Activated T-cell treated with anti-CD3 and anti-CD28 coated beads, Interleukin-2, amount 50 U/mL, for 72 hours (primary cell): ENCODE data around the gene RPL7L1. TPM values are rescaled to one million over a fixed set of nuclear protein-coding genes. Genes with fewer than 3 reads are reported as not detected.
"Not testable (repeated sequence)": the region's sequence is repeated elsewhere in the genome, so short reads cannot be mapped to it uniquely, and the experiment has no call there.

Source experiments
- ATAC-seq, 2 donors: fragments of 150-1000 bp; cut with Tn5 transposase; replicated peaks in 1 of 2; 2 replicates each; pipeline ENCODE4 v1.10.0; 2021; ENCODE audit warnings: moderate library complexity in 2 of 2, mild to moderate bottlenecking in 1 of 2
- DNase-seq, 2 donors: peaks; one replicate each; pipeline ENCODE4 v3.0.0; 2021 to 2022; ENCODE audit warnings: mixed read lengths in 1 of 2
- H3K27ac Mint-ChIP-seq: one replicate; pipeline ENCODE4 v1.8.0; 2022; ENCODE audit warnings: mild to moderate bottlenecking, moderate library complexity, mixed read lengths
- H3K27me3 Mint-ChIP-seq: one replicate; pipeline ENCODE4 v1.8.0; 2022; ENCODE audit warnings: low read depth, mixed read lengths
- H3K36me3 Mint-ChIP-seq, 2 donors: one replicate each; pipeline ENCODE4 v1.8.0; 2022; ENCODE audit warnings: mixed read lengths in 2 of 2, mild to moderate bottlenecking in 1 of 2; ENCODE audit not compliant: insufficient read depth in 2 of 2
- H3K4me1 Mint-ChIP-seq: one replicate; pipeline ENCODE4 v1.8.0; 2022; ENCODE audit warnings: low read depth, mixed read lengths
- H3K4me3 Mint-ChIP-seq, 2 donors: one replicate each; pipeline ENCODE4 v1.8.0; 2022; ENCODE audit warnings: mild to moderate bottlenecking in 2 of 2, mixed read lengths in 2 of 2, moderate library complexity in 2 of 2
- H3K9me3 Mint-ChIP-seq, 2 donors: one replicate each; pipeline ENCODE4 v1.8.0; 2022; ENCODE audit warnings: mixed read lengths in 2 of 2
- total RNA-seq, 2 donors: library from RNA; stranded (reverse); gene quantifications; one replicate each; pipeline ENCODE4 v1.2.3, GENCODE V29; 2022

The RPL7L1 gene
- total RNA-seq, 2 donors from 2014 or later, result 116 to 117 TPM

DNA sequence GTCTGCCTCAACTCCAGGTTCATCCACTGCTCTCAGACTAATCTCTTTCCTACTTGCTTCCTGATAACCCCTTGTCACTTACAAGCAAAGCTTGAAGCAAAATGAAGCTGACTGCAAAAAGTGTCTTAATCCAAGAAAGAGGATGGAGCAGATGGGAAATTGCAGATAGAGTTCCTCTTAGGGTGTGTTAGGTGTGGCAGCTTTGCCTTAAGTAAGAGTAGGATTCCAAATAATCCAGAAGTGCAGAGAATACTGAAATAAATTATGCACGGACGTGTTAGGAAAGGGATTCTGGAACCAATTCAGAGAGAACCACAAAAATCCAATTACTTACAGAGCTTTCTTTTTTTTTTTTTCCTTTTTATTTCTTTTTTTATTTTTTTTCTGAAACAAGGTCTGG is 6.1 kb upstream of the RPL7L1 start:
- Mint-ChIP-seq H3K27ac (no peak overlapping the region), H3K36me3 (no peaks in the 10 kb centered on the region), H3K4me3 (no peak overlapping the region), H3K9me3 (no peaks in the 10 kb centered on the region), H3K4me1 (no peaks in the 10 kb centered on the region), H3K27me3 (no peaks in the 10 kb centered on the region)
- no peak for DNase-seq
- ATAC-seq, result no peak

DNA sequence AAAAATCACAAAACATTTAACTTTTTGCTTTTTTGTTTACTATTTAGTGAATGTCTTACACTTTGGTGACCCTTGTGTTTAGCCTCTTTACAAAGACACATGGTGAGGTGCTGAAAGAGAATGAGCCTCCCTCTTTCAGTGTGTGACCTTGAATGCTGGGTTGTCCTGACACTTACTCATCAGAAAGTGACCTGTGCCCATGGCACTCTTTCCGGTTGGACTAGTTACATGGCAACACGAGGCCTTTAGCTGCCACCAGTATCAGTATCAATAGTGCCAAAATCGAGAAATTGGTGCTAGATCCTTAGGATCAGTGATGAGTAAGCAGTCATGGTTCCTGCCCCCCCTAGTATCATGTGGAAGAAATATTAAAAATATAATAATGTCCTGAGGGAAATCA is 1.7 kb upstream of the RPL7L1 start:
- peaks cover 6 to 7% of the 10 kb centered on the region in 2 donors for H3K36me3 Mint-ChIP-seq
- H3K4me3 Mint-ChIP-seq, result peak overlapping the region in 1 of 2 donors; percentile 32
- H3K9me3 Mint-ChIP-seq, result no peaks in the 10 kb centered on the region
- no peak overlapping the region for H3K27ac Mint-ChIP-seq
- DNase-seq (no peak), ATAC-seq (no peak)
- no peaks in the 10 kb centered on the region for H3K27me3 Mint-ChIP-seq
- H3K4me1 Mint-ChIP-seq, result peaks cover 21% of the 10 kb centered on the region

GRCh38 chr6:42880240-42880817 is 913 bp downstream of the RPL7L1 start:
- not testable (repeated sequence) for H3K27me3 Mint-ChIP-seq, ATAC-seq, H3K9me3 Mint-ChIP-seq, DNase-seq
- H3K36me3 Mint-ChIP-seq, result peaks cover 15% of the 10 kb centered on the region in 2 donors
- peaks cover 38% of the 10 kb centered on the region for H3K4me1 Mint-ChIP-seq
- H3K4me3 Mint-ChIP-seq, result peak overlapping the region; percentile 90 to 100
- peak overlapping the region; percentile 97 for H3K27ac Mint-ChIP-seq

DNA sequence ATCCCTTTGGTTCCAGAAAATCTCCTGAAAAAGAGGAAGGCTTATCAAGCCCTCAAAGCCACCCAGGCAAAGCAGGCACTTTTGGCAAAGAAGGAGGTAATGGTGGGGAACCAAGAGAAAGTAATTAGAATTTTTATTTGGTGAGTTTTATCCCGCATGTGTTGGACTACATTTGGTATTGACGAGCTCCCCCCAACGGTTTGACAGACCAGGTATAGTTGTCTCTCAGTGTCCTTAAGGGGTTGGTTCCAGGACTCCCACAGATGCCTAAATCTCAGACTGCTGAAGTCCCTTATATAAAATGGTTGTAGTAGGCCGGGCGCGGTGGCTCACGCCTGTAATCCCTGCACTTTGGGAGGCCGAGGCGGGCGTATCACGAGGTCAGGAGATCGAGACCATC is 1.5 kb downstream of the RPL7L1 start:
- Mint-ChIP-seq H3K27ac (peak overlapping the region; percentile 97), H3K4me1 (peaks cover 41% of the 10 kb centered on the region), H3K36me3 (peaks cover 15 to 18% of the 10 kb centered on the region in 2 donors), H3K4me3 (peak overlapping the region; percentile 90 to 100)
- ATAC-seq, H3K9me3 Mint-ChIP-seq, H3K27me3 Mint-ChIP-seq, DNase-seq: not testable (repeated sequence)

- no peak for DNase-seq
- H3K9me3 Mint-ChIP-seq, result no peaks in the 10 kb centered on the region
- H3K4me3 Mint-ChIP-seq, result no peak overlapping the region
- H3K36me3 Mint-ChIP-seq, result peaks cover 8 to 21% of the 10 kb centered on the region in 2 donors
- H3K4me1 Mint-ChIP-seq, result peaks cover 63% of the 10 kb centered on the region
- no peak for ATAC-seq
- no peak overlapping the region for H3K27ac Mint-ChIP-seq
- no peaks in the 10 kb centered on the region for H3K27me3 Mint-ChIP-seq
Measured at GRCh38 chr6:42885702-42886101, 6.3 kb downstream of the RPL7L1 start.

DNA sequence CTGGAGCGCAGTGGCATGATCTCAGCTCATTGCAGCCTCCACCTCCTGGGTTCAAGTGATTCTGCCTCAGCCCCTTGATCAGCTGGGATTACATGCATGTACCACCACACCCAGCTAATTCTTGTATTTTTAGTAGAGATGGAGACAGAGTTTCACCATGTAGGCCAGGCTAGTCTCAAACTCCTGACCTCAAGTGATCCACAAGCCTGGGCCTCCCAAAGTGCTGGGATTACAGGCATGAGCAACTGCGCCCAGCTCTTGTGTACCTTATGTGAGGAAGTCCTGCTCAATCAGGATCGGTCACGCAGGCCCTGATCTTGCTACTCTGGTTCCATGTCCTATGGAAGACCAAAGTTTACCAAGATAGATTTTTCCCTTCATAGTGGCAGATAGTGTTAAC is 8.8 kb downstream of the RPL7L1 start:
- not testable (repeated sequence) for H3K27me3 Mint-ChIP-seq, H3K9me3 Mint-ChIP-seq, H3K4me3 Mint-ChIP-seq, DNase-seq, ATAC-seq
- H3K27ac Mint-ChIP-seq, result peak overlapping the region; percentile 63
- peaks cover 7 to 18% of the 10 kb centered on the region in 2 donors for H3K36me3 Mint-ChIP-seq
- H3K4me1 Mint-ChIP-seq, result peaks cover 60% of the 10 kb centered on the region

GRCh38 chr6:42889815-42890214 is 10.4 kb downstream of the RPL7L1 start:
- peak; percentile 13 to 34 for DNase-seq
- H3K4me1 Mint-ChIP-seq, result peaks cover 47% of the 10 kb centered on the region
- peak; percentile 24 to 32 for ATAC-seq
- H3K27ac Mint-ChIP-seq, result peak overlapping the region; percentile 97
- H3K9me3 Mint-ChIP-seq, result no peaks in the 10 kb centered on the region
- peaks cover 0 to 11% of the 10 kb centered on the region in 2 donors for H3K36me3 Mint-ChIP-seq
- no peaks in the 10 kb centered on the region for H3K27me3 Mint-ChIP-seq
- peak overlapping the region; percentile 87 to 90 for H3K4me3 Mint-ChIP-seq

- Mint-ChIP-seq H3K4me1 (peaks cover 47% of the 10 kb centered on the region), H3K4me3 (peak overlapping the region; percentile 87 to 90), H3K36me3 (peaks cover 0 to 11% of the 10 kb centered on the region in 2 donors), H3K9me3 (no peaks in the 10 kb centered on the region), H3K27me3 (no peaks in the 10 kb centered on the region), H3K27ac (peak overlapping the region; percentile 97)
- ATAC-seq (peak; percentile 90 to 91), DNase-seq (peak; percentile 92 to 96)
Measured at GRCh38 chr6:42890311-42891198, 11.1 kb downstream of the RPL7L1 start.

GRCh38 chr6:42891199-42891722 is 11.8 kb downstream of the RPL7L1 start:
- no peaks in the 10 kb centered on the region for H3K9me3 Mint-ChIP-seq
- peaks cover 0 to 6% of the 10 kb centered on the region in 2 donors for H3K36me3 Mint-ChIP-seq
- no peaks in the 10 kb centered on the region for H3K27me3 Mint-ChIP-seq
- H3K27ac Mint-ChIP-seq, result peak overlapping the region; percentile 97
- H3K4me1 Mint-ChIP-seq, result peaks cover 40% of the 10 kb centered on the region
- no peak for ATAC-seq
- no peak for DNase-seq
- peak overlapping the region; percentile 87 to 90 for H3K4me3 Mint-ChIP-seq

DNA sequence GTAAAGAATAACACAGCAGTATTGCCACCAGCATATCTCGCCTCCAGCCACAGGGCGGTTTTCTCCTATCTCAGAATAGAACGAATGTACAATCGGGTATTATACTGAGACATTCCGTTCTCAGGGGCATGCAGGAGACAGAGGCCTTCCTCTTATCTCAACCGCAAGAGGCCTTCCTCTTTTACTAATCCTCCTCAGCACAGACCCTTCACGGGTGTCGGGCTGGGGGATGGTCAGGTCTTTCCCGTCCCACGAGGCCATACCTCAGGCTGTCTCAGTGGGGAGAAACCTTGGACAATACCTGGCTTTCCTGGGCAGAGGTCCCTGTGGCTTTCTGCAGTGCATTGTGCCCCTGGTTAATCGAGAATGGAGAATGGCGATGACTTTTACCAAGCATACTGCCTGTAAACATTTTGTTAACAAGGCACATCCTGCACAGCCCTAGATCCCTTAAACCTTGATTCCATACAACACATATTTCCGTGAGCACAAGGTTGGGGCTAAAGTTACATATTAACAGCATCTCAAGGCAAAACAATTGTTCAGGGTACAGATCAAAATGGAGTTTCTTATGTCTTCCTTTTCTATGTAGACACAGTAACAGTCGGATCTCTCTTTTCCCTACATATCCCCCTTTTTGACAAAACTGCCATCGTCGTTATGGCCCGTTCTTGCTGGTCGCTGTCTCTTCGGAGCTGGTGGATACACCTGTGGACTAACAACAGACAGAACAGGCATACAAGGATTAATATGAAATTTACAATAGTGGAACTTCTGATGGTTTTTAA is 14.8 kb downstream of the RPL7L1 start:
- H3K4me1 Mint-ChIP-seq, result peaks cover 26% of the 10 kb centered on the region
- not testable (repeated sequence) for H3K36me3 Mint-ChIP-seq, ATAC-seq, H3K4me3 Mint-ChIP-seq, H3K27ac Mint-ChIP-seq, DNase-seq, H3K27me3 Mint-ChIP-seq, H3K9me3 Mint-ChIP-seq

- Mint-ChIP-seq H3K4me3 (no peak overlapping the region), H3K27me3 (no peaks in the 10 kb centered on the region), H3K4me1 (peaks cover 13% of the 10 kb centered on the region), H3K9me3 (no peaks in the 10 kb centered on the region), H3K36me3 (no peaks in the 10 kb centered on the region), H3K27ac (no peak overlapping the region)
- ATAC-seq (no peak), DNase-seq (no peak)
Measured at GRCh38 chr6:42896178-42896719, 16.8 kb downstream of the RPL7L1 start.

DNA sequence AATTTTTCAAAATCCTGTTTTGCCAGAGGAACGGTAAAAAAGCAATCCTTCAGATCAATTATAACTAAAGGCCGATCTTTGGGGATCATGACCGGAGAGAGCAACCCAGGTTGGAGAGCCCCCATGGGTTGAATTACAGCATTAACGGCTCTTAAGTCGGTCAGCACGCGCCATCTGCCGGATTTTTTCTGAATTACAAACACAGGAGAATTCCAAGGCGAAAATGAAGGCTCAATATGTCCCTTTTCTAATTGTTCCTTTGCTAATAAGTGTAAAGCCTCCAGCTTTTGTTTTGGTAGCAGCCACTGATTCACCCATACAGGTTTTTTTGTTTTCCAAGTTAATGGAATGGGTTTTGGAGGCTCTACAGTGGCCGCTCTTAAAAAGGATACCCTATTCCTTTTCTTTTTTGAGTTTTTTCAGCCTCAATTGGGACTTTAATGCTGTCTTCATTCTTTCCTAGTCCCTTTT is 19.5 kb downstream of the RPL7L1 start:
- Mint-ChIP-seq H3K4me1 (peaks cover 23% of the 10 kb centered on the region), H3K9me3 (no peaks in the 10 kb centered on the region), H3K36me3 (no peaks in the 10 kb centered on the region), H3K4me3 (no peak overlapping the region), H3K27ac (no peak overlapping the region), H3K27me3 (no peaks in the 10 kb centered on the region)
- ATAC-seq (no peak), DNase-seq (peak; percentile 78 to 81)
